Esophagus muscularis mucosa (tissue), 4 donors: ENCODE data around the gene FBXL7.

Experiments used
- CTCF ChIP-seq, 3 experiments: fragments of 200-600 bp in 2 of 3; fragments of 450-650 bp in 1 of 3; sonication (generic) in 2 of 3; IDR thresholded peaks; one replicate each; pipeline ENCODE4 v1.5.1; 2017 to 2019; ENCODE audit warnings: antibody characterized with exemption in 3 of 3, mild to moderate bottlenecking in 2 of 3, moderate library complexity in 1 of 3
- EP300 ChIP-seq: sonication (generic); formaldehyde crosslinking; IDR thresholded peaks from one replicate; pipeline ENCODE4 v1.6.1; 2017; ENCODE audit warnings: antibody characterized with exemption
- POLR2A ChIP-seq: fragments of 450-650 bp; IDR thresholded peaks from one replicate; pipeline ENCODE4 v1.6.1; 2017; ENCODE audit warnings: antibody characterized with exemption, moderate library complexity, mild to moderate bottlenecking, low read depth

GRCh38 chr5:15772131-15772530 lies 272.2 kb downstream of the FBXL7 start:
- no peak for TF ChIP-seq CTCF (IDR thresholded peaks at IDR 0.05)
- TF ChIP-seq POLR2A = no peak
- no peak for TF ChIP-seq EP300
